HG03139 (cell line): ENCODE results near the gene FREY1.

ENCODE experiments used
- ATAC-seq: cut with Tn5 transposase; IDR thresholded peaks from one replicate; pipeline ENCODE4 v1.9.1; 2021; ENCODE audit not compliant: unreplicated experiment

Gene FREY1

GRCh38 chr11:45906965-45907611 is at the start of gene FREY1:
Gene FREY1 (minus strand): TSS chr11:45907271. CDS start chr11:45907245, 26 bp downstream.
- ATAC-seq: no peak

GRCh38 chr11:45949992-45950407 is 42.9 kb upstream of the FREY1 start:
- no peak for ATAC-seq

GRCh38 chr11:45948356-45948755 is 41.3 kb upstream of the FREY1 start:
- ATAC-seq: no peak

GRCh38 chr11:45947885-45948284 is 40.8 kb upstream of the FREY1 start:
- ATAC-seq: no peak

GRCh38 chr11:45945397-45945999 is 38.4 kb upstream of the FREY1 start:
- ATAC-seq: no peak

- ATAC-seq: no peak
These were observed 35.3 kb upstream of the FREY1 start for GRCh38 chr11:45942381-45942780.

GRCh38 chr11:45941285-45941684 is 34.2 kb upstream of the FREY1 start:
- no peak for ATAC-seq

GRCh38 chr11:45939836-45940235 is 32.8 kb upstream of the FREY1 start:
- ATAC-seq: no peak

GRCh38 chr11:45937916-45938315 is 30.8 kb upstream of the FREY1 start:
- ATAC-seq: no peak

- no peak for ATAC-seq
These were observed 29.5 kb upstream of the FREY1 start for GRCh38 chr11:45936511-45937054.

GRCh38 chr11:45935349-45936064 is 28.4 kb upstream of the FREY1 start:
- ATAC-seq: no peak

- no peak for ATAC-seq
These were observed 27.7 kb upstream of the FREY1 start for GRCh38 chr11:45934580-45935318.

GRCh38 chr11:45933846-45934579 is 26.9 kb upstream of the FREY1 start:
- ATAC-seq: no peak

GRCh38 chr11:45933131-45933831 is 26.2 kb upstream of the FREY1 start:
- ATAC-seq: no peak

- ATAC-seq: no peak
These were observed 25.1 kb upstream of the FREY1 start for GRCh38 chr11:45932217-45932616.

GRCh38 chr11:45931739-45932138 is 24.7 kb upstream of the FREY1 start:
- no peak for ATAC-seq

GRCh38 chr11:45930951-45931570 is 24.0 kb upstream of the FREY1 start:
- ATAC-seq: no peak

GRCh38 chr11:45930031-45930794 is 23.1 kb upstream of the FREY1 start:
- ATAC-seq: peak; percentile 90
